SU-DHL-6 (cell line): ENCODE results near the gene SOX1.

ENCODE experiments used
- EZH2phosphoT487 ChIP-seq: fragments of 200-600 bp; sonication (generic), shearing (Covaris generic); conservative IDR thresholded peaks from 2 replicates; pipeline ENCODE4 v1.6.1; 2018; ENCODE audit warnings: mild to moderate bottlenecking, antibody characterized with exemption, low read length, moderate library complexity, mixed read lengths
- TF ChIP-seq, protein P1 (sequence below): fragments of 200-600 bp; sonication (generic); IDR thresholded peaks from one replicate; pipeline ENCODE4 v1.5.1; 2017; ENCODE audit warnings: antibody characterized with exemption, mild to moderate bottlenecking, low read length, moderate library complexity; ENCODE audit not compliant: insufficient read depth, poor library complexity, severe bottlenecking

DNA sequence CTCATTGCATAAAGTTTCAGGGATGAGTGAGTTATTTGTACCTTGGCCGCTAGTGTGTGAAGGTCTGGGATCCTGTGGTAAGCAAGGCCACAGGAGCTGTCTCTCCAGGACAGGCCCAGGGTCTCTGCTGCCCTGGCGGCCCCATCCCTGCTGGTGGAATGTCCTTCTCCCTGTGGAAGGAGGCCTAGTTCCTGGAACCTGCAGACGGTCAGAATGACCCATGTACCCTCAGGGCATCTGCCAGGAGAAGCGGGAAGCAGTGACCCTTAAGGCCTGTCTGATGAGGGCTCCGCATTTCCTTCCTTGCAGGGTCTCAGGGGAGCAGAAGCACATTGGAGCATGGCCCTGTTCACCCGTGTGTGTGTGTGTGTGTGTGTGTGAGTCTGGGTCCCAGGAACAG, 32.1 kb upstream of the SOX1 start:
- TF ChIP-seq, protein P1, sequence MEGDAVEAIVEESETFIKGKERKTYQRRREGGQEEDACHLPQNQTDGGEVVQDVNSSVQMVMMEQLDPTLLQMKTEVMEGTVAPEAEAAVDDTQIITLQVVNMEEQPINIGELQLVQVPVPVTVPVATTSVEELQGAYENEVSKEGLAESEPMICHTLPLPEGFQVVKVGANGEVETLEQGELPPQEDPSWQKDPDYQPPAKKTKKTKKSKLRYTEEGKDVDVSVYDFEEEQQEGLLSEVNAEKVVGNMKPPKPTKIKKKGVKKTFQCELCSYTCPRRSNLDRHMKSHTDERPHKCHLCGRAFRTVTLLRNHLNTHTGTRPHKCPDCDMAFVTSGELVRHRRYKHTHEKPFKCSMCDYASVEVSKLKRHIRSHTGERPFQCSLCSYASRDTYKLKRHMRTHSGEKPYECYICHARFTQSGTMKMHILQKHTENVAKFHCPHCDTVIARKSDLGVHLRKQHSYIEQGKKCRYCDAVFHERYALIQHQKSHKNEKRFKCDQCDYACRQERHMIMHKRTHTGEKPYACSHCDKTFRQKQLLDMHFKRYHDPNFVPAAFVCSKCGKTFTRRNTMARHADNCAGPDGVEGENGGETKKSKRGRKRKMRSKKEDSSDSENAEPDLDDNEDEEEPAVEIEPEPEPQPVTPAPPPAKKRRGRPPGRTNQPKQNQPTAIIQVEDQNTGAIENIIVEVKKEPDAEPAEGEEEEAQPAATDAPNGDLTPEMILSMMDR: no peak
- TF ChIP-seq EZH2phosphoT487: no peak
